HG02970 (cell line): ENCODE data around the gene GRIA1.

Experiments
- ATAC-seq: cut with Tn5 transposase; IDR thresholded peaks from one replicate; pipeline ENCODE4 v1.9.1; 2021; ENCODE audit warnings: mild to moderate bottlenecking, moderate library complexity, moderate number of reproducible peaks; ENCODE audit not compliant: unreplicated experiment, low FRiP score

GRIA1 gene

GRCh38 chr5:153490118-153491037, at the start of gene GRIA1:
Gene GRIA1 (plus strand): TSS chr5:153490670.
- ATAC-seq, result no peak

- no peak for ATAC-seq
These were observed 44.4 kb upstream of the GRIA1 start for GRCh38 chr5:153445875-153446579.

- ATAC-seq, result no peak
These were observed 42.9 kb upstream of the GRIA1 start for GRCh38 chr5:153447534-153447933.

- no peak for ATAC-seq
These were observed 34.1 kb upstream of the GRIA1 start for GRCh38 chr5:153456354-153456753.

- ATAC-seq, result no peak
These were observed 33.5 kb upstream of the GRIA1 start for GRCh38 chr5:153456993-153457392.

- ATAC-seq, result no peak
These were observed 32.2 kb upstream of the GRIA1 start for GRCh38 chr5:153458268-153458667.

- ATAC-seq, result no peak
These were observed 31.3 kb upstream of the GRIA1 start for GRCh38 chr5:153459051-153459743.

GRCh38 chr5:153460421-153460820, 30.0 kb upstream of the GRIA1 start:
- ATAC-seq, result no peak

- ATAC-seq, result no peak
These were observed 29.1 kb upstream of the GRIA1 start for GRCh38 chr5:153461341-153461740.

- no peak for ATAC-seq
These were observed 26.7 kb upstream of the GRIA1 start for GRCh38 chr5:153463806-153464205.

- ATAC-seq, result no peak
These were observed 22.9 kb upstream of the GRIA1 start for GRCh38 chr5:153467546-153467945.

- no peak for ATAC-seq
These were observed 21.0 kb upstream of the GRIA1 start for GRCh38 chr5:153469423-153469822.

- ATAC-seq, result no peak
These were observed 19.7 kb upstream of the GRIA1 start for GRCh38 chr5:153470736-153471135.

- ATAC-seq, result no peak
These were observed 13.7 kb upstream of the GRIA1 start for GRCh38 chr5:153476767-153477166.

- peak; percentile 94 for ATAC-seq
These were observed 10.1 kb upstream of the GRIA1 start for GRCh38 chr5:153480401-153480800.

GRCh38 chr5:153483482-153483881, 7.0 kb upstream of the GRIA1 start:
- no peak for ATAC-seq

GRCh38 chr5:153485641-153486040, 4.8 kb upstream of the GRIA1 start:
- ATAC-seq, result no peak

GRCh38 chr5:153486771-153487170, 3.7 kb upstream of the GRIA1 start:
- no peak for ATAC-seq

- no peak for ATAC-seq
These were observed 859 bp upstream of the GRIA1 start for GRCh38 chr5:153489611-153490010.

GRCh38 chr5:153491038-153491744, 721 bp downstream of the GRIA1 start:
- ATAC-seq, result no peak
